Lower lobe of right lung (tissue), 2 donors: ENCODE data around the gene SLC9A2. TPM values are rescaled to one million over a fixed set of nuclear protein-coding genes. Genes with fewer than 3 reads are reported as not detected.

Source experiments
- ATAC-seq, 2 donors: fragments of 200-7000 bp; cut with Tn5 transposase; one replicate each; pipeline ENCODE4 v1.9.1; 2020 to 2022; ENCODE audit warnings: mild to moderate bottlenecking in 2 of 2, moderate library complexity in 2 of 2
- DNase-seq: peaks from one replicate; pipeline ENCODE4 v3.0.0-alpha.2; 2020
- H3K27ac ChIP-seq: fragments of 200-600 bp; one replicate; pipeline ENCODE4 v1.8.0; 2022
- H3K27me3 ChIP-seq: fragments of 200-600 bp; one replicate; pipeline ENCODE4 v1.8.0; 2022; ENCODE audit warnings: low read depth
- H3K36me3 ChIP-seq: fragments of 200-600 bp; one replicate; pipeline ENCODE4 v1.8.0; 2022; ENCODE audit warnings: mild to moderate bottlenecking
- H3K4me1 ChIP-seq: fragments of 200-600 bp; one replicate; pipeline ENCODE4 v1.8.0; 2022
- H3K4me3 ChIP-seq: fragments of 200-600 bp; one replicate; pipeline ENCODE4 v1.8.0; 2022; ENCODE audit warnings: mild to moderate bottlenecking
- H3K9me3 ChIP-seq: fragments of 200-600 bp; one replicate; pipeline ENCODE4 v1.8.0; 2022
- intact Hi-C: fragments of 100-400 bp; cut with DNase I; formaldehyde crosslinking; loops from one replicate; pipeline ENCODE4 v1.11.0; 2022
- total RNA-seq: library from RNA; stranded (reverse); fragmentation: NEBNext Ultra II Directional; extraction: Animal tissue kit (Norgen Biotek cat#: 25700); gene quantifications from one replicate; pipeline ENCODE4 v1.2.1, GENCODE V29; 2021
- TF ChIP-seq, protein P1 (sequence below): fragments of 200-600 bp; IDR thresholded peaks from one replicate; pipeline ENCODE4 v1.8.0; 2022; ENCODE audit warnings: antibody characterized with exemption, mild to moderate bottlenecking
- donor health status: DM: no; HTN: yes; CAD: no; lungs with severe emphysema.

The SLC9A2 gene
- total RNA-seq, 1 donor from 2014 or later: 0.35 TPM

DNA sequence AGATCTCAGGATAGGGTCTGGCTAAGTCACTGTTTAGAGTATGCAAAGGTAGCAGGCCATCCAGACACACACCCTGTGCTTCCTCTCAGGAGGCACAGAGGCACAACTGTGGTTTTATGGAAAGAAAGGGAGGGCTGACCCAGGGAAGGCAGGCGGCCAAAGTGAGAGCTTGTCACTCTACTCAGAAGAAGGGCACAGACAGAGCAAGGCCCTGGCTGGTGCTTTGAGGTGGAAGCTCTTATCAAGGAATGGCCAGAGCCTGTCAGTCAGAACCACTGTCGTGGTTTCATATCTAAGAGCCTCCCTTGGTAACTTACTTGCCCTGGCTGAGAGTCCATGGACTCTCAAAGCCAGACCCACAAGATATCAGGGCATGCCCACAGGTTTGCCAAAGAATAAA lies 40.7 kb downstream of the SLC9A2 start:
- H3K27me3 ChIP-seq: peaks cover 7% of the 10 kb centered on the region
- intact Hi-C loops: no loop called here
- H3K9me3 ChIP-seq: no peaks in the 10 kb centered on the region
- no peak for DNase-seq
- TF ChIP-seq, protein P1, sequence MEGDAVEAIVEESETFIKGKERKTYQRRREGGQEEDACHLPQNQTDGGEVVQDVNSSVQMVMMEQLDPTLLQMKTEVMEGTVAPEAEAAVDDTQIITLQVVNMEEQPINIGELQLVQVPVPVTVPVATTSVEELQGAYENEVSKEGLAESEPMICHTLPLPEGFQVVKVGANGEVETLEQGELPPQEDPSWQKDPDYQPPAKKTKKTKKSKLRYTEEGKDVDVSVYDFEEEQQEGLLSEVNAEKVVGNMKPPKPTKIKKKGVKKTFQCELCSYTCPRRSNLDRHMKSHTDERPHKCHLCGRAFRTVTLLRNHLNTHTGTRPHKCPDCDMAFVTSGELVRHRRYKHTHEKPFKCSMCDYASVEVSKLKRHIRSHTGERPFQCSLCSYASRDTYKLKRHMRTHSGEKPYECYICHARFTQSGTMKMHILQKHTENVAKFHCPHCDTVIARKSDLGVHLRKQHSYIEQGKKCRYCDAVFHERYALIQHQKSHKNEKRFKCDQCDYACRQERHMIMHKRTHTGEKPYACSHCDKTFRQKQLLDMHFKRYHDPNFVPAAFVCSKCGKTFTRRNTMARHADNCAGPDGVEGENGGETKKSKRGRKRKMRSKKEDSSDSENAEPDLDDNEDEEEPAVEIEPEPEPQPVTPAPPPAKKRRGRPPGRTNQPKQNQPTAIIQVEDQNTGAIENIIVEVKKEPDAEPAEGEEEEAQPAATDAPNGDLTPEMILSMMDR: no peak
- no peaks in the 10 kb centered on the region for H3K4me1 ChIP-seq
- no peak overlapping the region for H3K4me3 ChIP-seq
- no peaks in the 10 kb centered on the region for H3K36me3 ChIP-seq
- ATAC-seq: no peak
- H3K27ac ChIP-seq: no peak overlapping the region

DNA sequence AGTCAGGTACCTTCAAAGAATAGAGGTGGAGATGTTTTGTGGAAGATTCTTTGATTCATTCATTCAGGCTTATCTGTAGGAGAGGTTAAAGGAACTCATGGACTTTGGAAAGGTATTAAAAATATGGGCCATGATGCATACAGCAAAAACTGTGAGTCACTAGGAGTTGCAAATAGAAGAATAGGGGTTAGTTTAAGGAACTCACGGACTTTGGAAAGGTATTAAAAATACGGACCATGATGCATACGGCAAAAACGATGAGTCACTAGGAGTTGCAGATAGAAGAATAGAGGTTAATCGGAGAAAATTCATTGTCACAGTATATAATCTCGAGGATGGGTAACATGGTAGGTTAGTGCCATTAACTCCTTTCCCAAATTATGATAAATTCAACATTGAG lies 41.2 kb downstream of the SLC9A2 start:
- Histone ChIP-seq H3K36me3 (no peaks in the 10 kb centered on the region), H3K4me3 (no peak overlapping the region), H3K4me1 (no peaks in the 10 kb centered on the region), H3K9me3 (no peaks in the 10 kb centered on the region), H3K27ac (no peak overlapping the region), H3K27me3 (peaks cover 7% of the 10 kb centered on the region)
- TF ChIP-seq, protein P1: no peak
- ATAC-seq (no peak), DNase-seq (no peak)
- intact Hi-C loops: no loop called here

GRCh38 chr2:102661846-102662245 lies 42.5 kb downstream of the SLC9A2 start:
- no peaks in the 10 kb centered on the region for H3K9me3 ChIP-seq
- H3K27me3 ChIP-seq: peaks cover 7% of the 10 kb centered on the region
- no peaks in the 10 kb centered on the region for H3K4me1 ChIP-seq
- no peak overlapping the region for H3K27ac ChIP-seq
- ATAC-seq (no peak), DNase-seq (no peak)
- no peak overlapping the region for H3K4me3 ChIP-seq
- H3K36me3 ChIP-seq: no peaks in the 10 kb centered on the region
- TF ChIP-seq, protein P1: no peak
- intact Hi-C loops: no loop called here

- no peak overlapping the region for H3K4me3 ChIP-seq
- DNase-seq: no peak
- H3K36me3 ChIP-seq: no peaks in the 10 kb centered on the region
- no peak for ATAC-seq
- peaks cover 7% of the 10 kb centered on the region for H3K27me3 ChIP-seq
- TF ChIP-seq, protein P1: no peak
- no peaks in the 10 kb centered on the region for H3K9me3 ChIP-seq
- intact Hi-C loops: no loop called here
- no peaks in the 10 kb centered on the region for H3K4me1 ChIP-seq
- H3K27ac ChIP-seq: no peak overlapping the region
These were observed 43.5 kb downstream of the SLC9A2 start for GRCh38 chr2:102662833-102663232.

DNA sequence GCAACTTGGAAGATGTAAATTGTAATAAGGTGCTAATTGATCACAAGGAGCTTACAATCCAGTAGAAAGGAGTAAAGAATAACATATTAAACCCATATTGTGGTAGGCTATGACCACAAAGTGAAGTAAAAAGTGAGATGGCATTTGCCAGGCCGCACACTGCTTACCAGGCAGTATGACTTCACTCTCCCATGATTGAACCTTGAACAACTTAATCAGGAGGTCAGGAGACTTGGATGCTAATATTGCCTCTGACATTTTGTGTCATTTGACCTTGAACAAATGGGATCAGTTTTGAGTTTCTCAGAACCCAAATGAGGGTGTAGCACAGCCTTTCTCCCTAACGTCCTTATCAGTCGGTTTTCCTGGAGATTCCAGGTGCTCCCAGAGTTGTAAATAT lies 44.0 kb downstream of the SLC9A2 start:
- H3K9me3 ChIP-seq: no peaks in the 10 kb centered on the region
- intact Hi-C loops: no loop called here
- no peaks in the 10 kb centered on the region for H3K36me3 ChIP-seq
- DNase-seq (no peak), ATAC-seq (no peak)
- no peaks in the 10 kb centered on the region for H3K4me1 ChIP-seq
- TF ChIP-seq, protein P1: no peak
- no peak overlapping the region for H3K27ac ChIP-seq
- H3K27me3 ChIP-seq: peaks cover 7% of the 10 kb centered on the region
- H3K4me3 ChIP-seq: no peak overlapping the region

DNA sequence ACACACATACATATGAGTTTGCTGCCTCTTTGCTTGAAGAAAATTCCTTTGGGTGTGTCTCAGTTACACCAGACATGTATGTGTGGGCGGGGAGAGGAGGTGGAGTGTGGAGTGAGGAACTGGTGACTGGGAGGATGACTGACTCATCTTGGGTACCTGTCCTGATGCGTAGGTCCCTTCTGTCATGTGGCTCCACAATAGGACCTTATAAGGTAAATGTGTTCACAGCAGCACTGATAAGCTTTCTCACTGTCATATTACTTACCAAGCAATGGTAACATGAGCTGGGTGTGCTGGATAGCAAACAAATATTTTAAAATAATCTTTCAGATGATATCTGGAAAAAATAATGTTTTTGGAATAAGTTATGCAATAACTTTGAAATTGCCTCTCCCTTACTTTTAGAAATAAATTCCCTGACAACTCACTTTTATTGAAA lies 45.1 kb downstream of the SLC9A2 start:
- ATAC-seq: no peak

More for the DNA sequence above, 45.1 kb downstream of the SLC9A2 start:
- Histone ChIP-seq H3K27ac (no peak overlapping the region), H3K36me3 (no peaks in the 10 kb centered on the region), H3K9me3 (no peaks in the 10 kb centered on the region), H3K4me1 (no peaks in the 10 kb centered on the region), H3K27me3 (peaks cover 7% of the 10 kb centered on the region), H3K4me3 (no peak overlapping the region)
- no peak for DNase-seq
- TF ChIP-seq, protein P1: no peak
- intact Hi-C loops: no loop called here
